ENCODE data around the gene PAN3.

DNA sequence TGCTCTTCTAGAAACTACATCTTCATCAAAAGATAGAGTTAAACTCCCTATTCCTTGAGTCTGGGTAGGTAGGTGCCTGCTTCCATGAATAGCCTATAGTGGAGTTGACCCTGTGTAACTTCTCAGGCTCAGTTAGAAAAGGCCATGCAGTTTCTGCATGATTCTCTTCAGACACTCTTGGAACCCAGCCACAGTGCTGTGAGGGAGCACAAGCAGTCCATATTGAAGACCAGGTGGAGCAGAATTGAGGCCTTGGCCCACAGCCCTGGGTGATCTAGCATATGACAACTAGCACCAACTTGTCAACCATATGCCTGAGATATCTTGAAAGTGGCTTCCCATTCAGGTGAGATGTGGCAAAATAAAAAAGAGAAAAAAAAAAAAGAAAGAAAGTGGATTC is 10.3 kb upstream of the PAN3 start:
- TF ChIP-seq, protein P1, sequence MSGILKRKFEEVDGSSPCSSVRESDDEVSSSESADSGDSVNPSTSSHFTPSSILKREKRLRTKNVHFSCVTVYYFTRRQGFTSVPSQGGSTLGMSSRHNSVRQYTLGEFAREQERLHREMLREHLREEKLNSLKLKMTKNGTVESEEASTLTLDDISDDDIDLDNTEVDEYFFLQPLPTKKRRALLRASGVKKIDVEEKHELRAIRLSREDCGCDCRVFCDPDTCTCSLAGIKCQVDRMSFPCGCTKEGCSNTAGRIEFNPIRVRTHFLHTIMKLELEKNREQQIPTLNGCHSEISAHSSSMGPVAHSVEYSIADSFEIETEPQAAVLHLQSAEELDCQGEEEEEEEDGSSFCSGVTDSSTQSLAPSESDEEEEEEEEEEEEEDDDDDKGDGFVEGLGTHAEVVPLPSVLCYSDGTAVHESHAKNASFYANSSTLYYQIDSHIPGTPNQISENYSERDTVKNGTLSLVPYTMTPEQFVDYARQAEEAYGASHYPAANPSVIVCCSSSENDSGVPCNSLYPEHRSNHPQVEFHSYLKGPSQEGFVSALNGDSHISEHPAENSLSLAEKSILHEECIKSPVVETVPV (CRISPR knock-in tag; IDR thresholded peaks at IDR 0.05) = no peak
- TF ChIP-seq PATZ1 (CRISPR knock-in tag; IDR thresholded peaks at IDR 0.05; ENCODE audit: borderline replicate concordance) (no peak), CREB5 (CRISPR knock-in tag; IDR thresholded peaks at IDR 0.05; ENCODE audit: low read depth) (no peak), TSHZ2 (CRISPR knock-in tag; IDR thresholded peaks at IDR 0.05) (no peak), TOX (CRISPR knock-in tag; IDR thresholded peaks at IDR 0.05; ENCODE audit: borderline replicate concordance) (no peak), BACH2 (CRISPR knock-in tag; IDR thresholded peaks at IDR 0.05; ENCODE audit: borderline replicate concordance) (no peak), ISL1 (CRISPR knock-in tag; IDR thresholded peaks at IDR 0.05) (no peak), GLIS3 (CRISPR knock-in tag; IDR thresholded peaks at IDR 0.05) (no peak), ARNTL (CRISPR knock-in tag; IDR thresholded peaks at IDR 0.05; ENCODE audit: borderline replicate concordance, low read depth) (no peak), ZNF70 (CRISPR knock-in tag; IDR thresholded peaks at IDR 0.05) (no peak), ZFP30 (CRISPR knock-in tag; IDR thresholded peaks at IDR 0.05) (no peak), ZNF8 (CRISPR knock-in tag; IDR thresholded peaks at IDR 0.05) (no peak), SNAI2 (CRISPR knock-in tag; IDR thresholded peaks at IDR 0.05) (no peak)
- TF ChIP-seq, protein P2, sequence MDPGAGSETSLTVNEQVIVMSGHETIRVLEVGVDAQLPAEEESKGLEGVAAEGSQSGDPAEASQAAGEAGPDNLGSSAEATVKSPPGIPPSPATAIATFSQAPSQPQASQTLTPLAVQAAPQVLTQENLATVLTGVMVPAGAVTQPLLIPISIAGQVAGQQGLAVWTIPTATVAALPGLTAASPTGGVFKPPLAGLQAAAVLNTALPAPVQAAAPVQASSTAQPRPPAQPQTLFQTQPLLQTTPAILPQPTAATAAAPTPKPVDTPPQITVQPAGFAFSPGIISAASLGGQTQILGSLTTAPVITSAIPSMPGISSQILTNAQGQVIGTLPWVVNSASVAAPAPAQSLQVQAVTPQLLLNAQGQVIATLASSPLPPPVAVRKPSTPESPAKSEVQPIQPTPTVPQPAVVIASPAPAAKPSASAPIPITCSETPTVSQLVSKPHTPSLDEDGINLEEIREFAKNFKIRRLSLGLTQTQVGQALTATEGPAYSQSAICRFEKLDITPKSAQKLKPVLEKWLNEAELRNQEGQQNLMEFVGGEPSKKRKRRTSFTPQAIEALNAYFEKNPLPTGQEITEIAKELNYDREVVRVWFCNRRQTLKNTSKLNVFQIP (CRISPR knock-in tag; IDR thresholded peaks at IDR 0.05; ENCODE audit: borderline replicate concordance, low read depth) = no peak

All from SK-N-SH treated with all-trans-retinoic acid at 6 μM for 48 hours (cell line).